ENCODE data around the gene NLRP6.
"Not testable (repeated sequence)": the region's sequence is repeated elsewhere in the genome, so short reads cannot be mapped to it uniquely, and the experiment has no call there.

Gene NLRP6

DNA sequence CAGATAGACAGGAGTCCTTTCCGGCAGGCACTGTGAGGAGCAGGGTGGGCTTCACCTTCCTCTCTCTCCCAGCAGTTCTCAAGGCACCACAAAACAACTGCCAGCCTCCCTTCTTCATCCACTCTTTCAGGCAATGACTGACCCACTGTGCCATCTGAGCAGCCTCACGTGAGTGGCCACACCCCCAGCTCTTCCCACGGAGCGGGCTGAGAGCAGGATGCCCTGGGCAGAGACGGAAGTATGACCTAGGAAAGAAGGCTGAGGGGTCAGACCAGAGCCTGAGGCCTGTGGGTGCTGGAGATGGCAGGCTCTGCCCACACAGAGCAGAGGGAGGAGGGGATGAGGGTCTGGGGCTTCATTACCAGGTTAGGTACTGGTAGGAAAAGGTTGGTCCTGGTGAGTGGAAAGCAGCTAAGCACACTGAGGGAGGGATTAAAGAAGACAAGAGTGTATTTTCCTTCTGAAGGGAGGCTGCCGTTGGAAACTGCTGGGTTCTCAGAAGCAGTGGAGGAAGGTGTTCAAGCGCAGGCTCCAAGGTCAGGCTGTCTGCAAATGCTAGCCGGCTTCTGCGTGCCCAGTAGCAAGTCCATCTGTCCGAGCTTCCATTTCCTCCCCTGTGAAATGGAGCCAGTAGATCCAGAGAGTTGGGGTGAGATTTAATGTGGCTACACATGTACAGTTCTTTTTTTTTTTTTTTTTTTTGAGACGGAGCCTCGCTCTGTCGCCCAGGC is 4.6 kb downstream of the NLRP6 start:
- DNase-seq: peak; percentile 21

DNA sequence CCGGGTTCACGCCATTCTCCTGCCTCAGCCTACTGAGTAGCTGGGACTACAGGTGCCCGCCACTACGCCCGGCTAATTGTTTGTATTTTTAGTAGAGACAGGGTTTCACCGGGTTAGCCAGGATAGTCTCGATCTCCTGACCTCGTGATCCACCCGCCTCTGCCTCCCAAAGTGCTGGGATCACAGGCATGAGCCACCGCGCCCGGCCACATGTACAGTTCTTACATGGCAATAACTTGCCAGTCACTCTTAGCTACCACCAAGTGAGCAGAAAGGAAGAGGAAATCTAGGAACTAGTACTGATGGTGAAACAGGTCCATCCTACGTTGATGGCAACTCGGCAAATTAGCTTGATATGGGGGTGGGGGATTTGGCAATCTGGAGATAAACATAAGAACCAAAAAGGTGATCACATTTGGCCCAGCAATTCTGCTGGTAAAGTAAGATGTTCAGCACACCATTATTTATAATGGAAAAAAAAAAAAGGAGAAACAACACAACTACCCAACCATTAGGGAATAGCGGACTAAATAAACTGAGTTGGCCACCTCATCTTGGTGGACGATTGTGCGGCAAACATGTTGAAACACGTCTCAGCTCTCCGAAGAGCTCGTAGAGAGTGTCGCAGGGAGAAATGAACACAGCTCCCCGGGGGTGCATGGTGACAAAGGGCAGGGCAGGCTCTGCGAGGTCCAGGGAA is 5.3 kb downstream of the NLRP6 start:
- no peak for DNase-seq

DNA sequence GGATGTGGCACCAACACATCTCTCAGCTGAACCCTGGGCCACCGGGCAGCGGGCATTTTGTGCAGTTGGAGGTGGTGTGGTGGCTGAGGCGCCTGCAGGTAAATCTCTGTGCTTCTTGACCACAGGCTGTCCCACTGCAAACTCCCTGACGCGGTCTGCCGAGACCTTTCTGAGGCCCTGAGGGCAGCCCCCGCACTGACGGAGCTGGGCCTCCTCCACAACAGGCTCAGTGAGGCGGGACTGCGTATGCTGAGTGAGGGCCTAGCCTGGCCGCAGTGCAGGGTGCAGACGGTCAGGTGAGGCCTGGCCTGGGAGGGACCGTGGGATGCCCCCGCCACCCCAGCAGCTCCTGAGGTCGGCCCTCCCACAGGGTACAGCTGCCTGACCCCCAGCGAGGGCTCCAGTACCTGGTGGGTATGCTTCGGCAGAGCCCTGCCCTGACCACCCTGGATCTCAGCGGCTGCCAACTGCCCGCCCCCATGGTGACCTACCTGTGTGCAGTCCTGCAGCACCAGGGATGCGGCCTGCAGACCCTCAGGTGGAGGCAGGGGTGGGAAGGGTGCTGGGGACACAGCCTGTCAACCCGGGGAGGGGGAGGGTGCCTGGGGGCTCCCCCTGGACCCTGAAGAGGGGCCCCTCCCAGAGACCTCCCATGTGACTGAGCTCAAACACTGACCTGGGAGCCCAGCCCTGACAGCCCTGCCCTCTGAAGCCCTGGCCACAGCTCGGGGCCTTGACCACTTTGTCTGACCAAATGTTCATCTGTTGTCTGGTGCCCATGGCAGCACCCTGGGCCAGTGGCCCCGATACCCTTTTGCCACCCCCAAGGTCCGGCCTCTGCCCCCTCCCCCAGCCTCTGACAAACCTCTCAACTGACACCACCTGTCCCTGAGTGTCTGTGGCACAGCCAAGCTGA is 6.2 kb downstream of the NLRP6 start:
- no peak for DNase-seq

DNA sequence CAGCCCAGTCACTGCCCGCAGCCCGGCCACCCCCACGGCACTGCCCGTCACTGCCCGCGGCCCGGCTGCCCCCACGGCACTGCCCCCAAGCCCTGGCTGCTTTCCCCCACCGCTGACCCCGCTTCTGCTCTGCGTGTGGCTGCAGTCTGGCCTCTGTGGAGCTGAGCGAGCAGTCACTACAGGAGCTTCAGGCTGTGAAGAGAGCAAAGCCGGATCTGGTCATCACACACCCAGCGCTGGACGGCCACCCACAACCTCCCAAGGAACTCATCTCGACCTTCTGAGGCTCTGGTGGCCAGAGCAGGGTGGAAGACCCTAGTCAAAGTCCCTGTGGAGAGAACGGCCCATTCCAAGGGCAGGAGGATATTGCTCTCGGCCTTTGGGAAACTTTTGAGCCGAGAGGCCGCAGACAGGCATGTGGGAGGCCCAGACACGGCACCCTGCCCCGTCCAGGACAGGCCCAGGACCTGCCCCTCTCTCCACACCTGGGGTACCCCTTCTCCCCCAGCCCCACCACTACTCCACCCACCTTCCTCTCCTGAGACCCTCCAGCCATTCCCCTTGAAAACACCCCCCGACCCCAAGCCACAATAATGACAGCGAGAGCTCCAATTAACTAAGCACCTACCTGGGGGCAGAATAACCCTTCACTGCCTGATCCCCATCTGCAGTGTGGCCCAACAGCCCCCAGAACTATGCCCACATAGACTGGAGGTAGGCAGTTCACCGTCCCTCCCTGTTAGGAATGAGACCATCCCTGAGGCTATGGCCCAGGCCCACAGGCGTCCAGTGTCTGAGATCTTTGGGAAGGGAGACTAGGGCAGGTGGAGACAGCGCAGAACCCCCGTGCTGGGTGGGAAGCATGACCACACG is 7.0 kb downstream of the NLRP6 start:
- DNase-seq: no peak

DNA sequence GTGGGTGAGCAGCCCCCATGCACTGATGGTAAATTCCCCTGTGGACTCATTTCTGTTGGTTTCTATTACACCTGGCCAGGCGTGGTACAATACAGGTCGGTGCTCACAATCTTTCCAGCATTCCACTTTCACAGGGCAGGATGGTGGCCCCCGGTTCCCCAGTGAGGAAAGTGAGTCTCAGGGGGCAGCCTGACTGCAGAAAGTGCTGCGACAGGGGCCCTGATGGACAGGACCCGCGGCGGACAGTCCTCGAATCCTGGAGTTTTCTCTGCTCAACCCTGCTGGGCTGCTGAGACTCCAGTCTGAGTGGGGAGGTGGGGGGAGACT is 7.7 kb downstream of the NLRP6 start:
- no peak for DNase-seq

DNA sequence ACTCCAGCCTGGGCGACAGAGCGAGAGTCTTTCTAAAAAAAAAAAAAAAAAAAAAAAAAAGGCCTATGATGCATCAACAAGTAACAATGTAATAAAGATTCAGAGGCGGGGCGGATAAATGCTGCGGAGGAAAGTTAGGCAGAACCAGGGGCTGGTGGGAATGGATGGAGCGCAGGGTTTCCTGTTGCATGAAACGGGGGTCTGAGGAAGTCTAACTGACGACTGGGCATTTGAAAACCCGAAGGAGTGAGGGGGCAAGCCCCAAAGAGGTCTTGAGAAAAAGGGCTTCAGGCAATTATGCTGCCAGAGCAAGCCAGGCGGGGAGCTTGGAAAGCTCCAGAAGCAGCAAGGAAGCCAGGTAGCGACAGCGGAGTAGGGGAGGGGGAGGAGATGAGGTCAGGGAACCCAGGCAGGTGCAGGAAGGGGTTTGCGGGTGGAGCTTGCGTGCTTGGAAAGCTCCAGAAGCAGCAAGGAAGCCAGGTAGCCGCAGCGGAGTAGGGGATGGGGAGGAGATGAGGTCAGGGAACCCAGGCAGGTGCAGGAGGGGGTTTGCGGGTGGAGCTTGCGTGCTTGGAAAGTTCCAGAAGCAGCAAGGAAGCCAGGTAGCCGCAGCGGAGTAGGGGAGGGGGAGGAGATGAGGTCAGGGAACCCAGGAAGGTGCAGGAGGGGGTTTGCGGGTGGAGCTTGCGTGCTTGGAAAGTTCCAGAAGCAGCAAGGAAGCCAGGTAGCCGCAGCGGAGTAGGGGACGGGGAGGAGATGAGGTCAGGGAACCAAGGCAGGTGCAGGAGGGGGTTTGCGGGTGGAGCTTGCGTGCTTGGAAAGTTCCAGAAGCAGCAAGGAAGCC is 9.0 kb downstream of the NLRP6 start:
- DNase-seq: not testable (repeated sequence)

DNA sequence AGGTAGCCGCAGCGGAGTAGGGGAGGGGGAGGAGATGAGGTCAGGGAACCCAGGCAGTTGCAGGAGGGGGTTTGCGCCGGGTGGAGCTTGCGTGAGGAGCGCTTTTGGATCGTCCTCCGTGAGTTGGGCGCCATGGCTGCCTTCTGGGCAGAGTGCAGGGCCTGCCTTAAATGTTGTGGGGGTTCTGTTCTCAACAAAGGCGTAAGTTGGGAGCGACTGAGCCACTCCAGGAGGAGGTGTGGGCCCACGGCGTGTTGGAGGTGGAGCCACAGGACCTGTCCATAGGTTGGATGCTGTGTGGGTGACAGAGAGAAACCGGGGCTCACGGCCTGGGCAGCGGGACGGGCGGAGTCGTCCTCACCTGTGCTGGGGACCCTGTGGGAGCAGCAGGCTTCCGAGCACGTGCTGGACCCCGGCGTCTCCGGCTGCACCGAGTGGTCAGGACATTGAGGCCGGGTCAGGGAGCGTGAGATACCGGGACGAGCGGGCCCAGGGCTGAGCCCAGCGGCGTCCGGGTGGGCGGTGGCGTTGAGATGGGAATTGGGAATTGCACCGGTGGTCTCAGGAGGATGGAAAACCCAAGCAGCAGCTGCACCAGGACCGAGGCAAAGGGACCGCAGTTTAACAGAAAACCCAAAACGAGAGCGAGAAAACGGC is 9.7 kb downstream of the NLRP6 start:
- DNase-seq: no peak

DNA sequence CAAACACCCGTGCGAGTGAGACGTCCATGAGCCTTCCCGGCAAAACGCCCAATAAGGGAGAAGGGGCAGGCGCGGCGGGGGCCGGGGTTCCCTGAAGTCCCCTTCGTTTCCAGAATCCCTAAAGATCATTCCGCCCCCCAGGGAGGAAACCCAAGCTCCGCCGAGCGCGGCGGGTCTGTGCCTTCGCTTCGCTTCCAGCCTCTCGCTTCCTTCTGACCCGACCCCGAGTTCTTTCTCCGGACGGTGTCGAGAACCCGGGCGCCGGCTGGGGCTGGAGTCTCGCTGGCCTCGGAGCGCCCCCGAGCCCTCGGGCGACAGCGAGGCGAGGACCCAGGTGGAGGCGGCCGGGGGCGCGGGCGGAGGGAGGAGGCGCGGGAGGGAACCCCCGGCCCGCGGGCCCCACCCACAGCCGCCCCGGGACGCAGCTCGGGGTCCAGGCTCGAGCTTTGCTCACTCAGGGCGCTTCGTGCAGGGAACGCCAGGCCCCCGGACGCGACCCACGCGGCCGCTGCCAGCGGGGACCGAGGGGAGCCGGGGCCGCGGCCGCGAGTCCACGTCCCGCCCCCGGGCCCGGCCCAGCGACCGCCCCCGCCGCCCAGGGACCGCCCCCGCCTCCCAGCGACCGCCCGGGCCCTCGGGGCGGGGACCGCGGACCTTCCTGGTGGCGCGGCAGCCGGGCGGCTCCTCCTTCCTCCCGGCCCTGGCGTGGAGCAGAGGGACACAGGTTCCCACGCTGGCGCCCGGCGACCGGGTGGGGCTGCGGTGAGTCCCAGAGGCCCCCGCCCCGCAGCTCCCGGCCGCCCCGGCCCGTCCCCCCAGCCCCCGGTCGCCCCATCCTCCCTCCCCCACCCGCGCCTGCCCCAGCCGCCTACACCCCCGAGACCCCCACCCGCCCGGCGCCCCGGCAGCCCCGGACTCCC is 10.5 kb downstream of the NLRP6 start, which contains the start of gene PGGHG:
TSS of gene PGGHG (plus strand) at position 649 of the 920 bp plus-strand sequence. CDS start 691 bp downstream, outside the sequence.
- peak; percentile 48 for DNase-seq

DNA sequence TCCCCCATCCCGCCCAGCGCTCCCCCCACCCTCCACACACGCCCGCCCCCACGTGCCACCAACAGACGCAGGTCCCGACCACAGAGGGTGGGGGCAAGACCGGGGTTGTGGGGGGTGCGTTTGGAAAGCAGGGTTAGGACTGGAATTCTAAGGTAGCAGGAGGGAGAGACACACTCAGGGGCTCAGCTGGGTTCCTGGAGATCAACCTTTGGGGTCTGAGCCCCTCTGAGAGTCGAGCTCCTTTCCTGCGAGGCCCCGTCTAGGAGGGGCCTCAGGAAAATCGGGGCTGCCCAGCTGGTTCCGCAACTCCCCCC is 11.1 kb downstream of the NLRP6 start:
- DNase-seq: no peak

DNA sequence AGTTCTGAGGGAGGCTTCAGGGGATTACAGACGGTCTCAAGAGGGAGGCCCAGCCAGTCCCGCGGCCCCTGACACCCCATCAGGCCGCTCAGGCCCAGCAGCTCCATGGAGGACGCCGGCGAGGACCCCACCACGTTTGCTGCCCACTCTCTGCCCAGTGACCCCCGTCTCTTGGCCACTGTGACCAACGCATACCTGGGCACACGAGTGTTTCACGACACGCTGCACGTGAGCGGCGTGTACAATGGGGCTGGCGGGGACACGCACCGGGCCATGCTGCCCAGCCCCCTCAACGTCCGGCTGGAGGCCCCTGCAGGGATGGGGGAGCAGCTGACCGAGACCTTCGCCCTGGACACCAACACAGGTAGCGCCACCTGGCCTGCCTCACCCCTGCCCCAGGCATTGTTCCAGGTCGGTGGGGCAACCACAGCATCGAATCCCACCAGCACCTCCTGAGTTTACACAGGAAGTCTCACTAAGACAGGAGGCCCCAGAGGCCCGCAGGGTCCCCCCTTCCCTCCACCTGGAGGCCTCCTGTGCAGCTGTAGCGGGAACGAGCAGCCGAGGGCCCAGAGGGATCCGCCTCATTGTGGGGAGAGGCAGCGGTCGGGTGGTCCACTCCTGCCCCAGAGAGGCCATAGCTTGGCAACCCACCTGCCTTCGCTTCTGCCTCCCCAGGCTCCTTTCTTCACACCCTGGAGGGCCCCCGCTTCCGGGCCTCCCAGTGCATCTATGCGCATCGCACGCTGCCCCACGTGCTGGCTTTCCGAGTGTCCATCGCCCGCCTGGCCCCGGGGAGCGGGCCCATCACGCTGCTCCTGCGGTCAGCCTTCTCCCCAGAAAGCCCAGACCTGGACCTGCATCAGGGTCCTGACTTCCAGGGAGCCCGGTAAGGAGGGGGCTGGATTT is 11.8 kb downstream of the NLRP6 start:
- DNase-seq: no peak

DNA sequence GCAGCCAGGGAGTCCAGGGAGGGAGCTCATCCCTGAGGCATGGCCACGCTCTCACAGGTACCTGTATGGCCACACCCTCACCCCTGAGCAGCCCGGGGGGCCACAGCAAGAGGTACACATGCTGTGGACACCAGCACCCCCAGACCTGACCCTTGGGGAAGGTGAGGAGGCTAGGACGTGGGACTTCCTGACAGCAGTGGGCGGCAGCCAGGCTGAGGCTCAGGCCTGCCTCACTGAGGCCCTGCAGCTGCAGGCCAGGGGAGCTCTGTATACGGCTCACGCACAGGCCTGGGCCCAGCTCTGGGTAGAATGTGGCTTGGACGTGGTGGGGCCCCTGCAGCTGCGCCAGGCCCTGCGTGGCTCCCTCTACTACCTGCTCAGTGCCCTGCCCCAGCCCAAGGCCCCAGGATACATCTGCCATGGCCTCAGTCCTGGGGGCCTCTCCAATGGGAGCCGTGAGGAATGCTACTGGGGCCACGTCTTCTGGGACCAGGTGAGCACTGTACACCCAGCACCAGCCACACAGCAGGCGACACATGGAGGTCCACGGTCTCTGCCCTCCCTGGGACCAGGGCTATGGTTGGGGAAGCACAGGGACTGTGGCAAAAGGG is 12.5 kb downstream of the NLRP6 start:
- no peak for DNase-seq

DNA sequence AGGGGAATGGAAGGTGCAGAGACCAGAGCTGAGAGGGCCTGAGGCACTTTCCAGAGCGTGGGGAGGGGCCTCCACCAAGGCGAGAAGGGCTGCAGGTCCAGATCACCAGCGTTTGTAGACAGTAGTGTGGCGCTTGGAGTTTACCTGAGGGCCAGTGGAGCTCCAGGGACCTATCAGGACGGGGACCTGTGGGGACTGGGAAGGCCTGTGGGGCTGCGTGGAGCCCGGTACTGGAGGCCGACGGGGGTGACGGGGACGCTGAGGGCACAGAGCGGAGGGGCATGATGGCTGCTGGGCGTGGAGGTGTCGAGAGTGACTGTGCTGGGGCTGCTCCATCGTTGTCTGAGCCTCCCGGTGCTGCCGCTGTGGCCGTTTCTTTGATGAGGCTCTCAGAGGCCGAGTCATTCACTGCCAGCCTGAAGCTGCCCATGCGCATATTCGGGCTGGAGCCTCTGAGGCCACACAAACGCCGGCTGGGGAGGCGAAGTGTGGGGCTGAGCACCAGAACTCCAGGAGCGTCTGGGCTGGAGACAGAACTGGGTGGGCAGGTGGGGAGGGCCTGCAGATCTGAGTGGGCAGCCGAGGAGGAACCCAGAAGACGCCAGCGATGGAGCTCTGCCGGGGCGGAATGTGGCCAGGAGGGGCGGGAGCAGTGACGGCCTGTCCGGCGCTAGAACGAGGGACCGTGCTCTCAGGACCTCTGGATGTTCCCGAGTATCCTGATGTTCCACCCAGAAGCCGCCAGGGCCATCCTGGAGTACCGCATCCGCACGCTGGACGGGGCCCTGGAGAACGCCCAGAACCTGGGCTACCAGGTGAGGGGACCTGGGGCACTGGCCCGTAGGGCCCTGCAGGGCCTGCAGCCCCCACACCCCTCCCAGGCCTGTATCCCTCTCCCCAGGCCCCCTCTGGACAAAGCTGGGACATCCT is 13.3 kb downstream of the NLRP6 start:
- no peak for DNase-seq

DNA sequence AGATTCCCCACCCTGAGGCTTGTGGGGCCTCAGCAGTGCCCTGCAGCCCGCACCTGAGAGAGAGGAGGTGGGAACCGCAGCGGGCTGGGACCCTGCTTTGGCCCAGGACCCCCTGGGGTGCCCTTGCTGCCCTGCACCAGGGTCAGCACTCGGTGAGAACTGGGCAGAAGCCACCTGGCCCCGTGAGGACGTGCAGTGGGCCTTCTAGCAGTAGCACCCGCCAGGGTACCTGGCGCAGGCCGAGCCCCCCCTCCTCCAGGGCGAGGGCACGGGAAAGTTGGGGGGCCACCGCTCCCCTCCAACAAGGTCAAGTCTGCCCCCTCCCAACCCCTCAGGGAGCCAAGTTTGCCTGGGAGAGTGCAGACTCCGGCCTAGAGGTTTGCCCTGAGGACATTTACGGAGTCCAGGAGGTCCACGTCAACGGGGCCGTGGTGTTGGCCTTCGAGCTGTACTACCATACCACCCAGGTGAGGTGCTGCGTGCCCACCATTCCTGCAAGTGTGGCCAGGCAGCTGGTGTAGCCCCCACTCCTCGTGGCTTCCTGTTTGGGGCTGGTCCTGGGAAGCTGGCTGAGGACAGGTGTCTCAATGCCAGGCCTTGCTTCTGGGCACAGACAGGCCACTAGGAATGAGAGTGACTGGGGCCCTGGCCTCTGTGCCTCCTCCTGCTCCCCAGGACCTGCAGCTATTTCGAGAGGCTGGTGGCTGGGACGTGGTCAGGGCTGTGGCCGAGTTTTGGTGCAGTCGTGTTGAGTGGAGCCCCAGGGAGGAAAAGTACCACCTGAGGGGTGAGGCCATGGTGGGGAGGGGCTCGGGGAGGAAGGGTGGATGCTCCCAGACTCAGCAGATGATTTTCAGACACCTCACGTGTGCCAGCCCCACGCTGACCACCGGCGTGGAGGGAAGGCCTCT is 14.3 kb downstream of the NLRP6 start:
- DNase-seq: no peak

DNA sequence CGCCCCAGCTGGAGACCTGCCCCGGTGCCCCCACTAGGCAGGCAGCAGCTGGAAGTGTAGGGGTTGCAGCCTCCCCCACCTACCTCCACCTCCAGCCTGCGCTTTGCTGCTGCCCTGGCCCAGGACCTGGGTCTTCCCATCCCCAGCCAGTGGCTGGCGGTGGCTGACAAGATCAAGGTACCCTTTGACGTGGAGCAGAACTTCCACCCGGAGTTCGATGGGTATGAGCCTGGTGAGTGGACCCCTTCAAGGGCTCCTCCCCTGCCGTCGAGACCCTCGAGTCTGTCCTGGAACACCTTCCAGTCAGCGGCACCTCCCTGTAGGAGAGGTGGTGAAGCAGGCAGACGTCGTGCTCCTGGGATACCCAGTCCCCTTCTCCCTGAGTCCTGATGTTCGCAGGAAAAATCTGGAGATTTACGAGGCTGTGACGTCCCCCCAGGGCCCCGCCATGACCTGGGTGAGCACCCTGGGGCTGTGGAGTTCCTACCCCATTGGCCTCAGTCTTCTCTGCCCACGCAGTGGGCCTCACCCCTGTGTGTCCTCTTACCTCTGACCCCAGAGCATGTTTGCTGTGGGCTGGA is 15.2 kb downstream of the NLRP6 start:
- DNase-seq: no peak

DNA sequence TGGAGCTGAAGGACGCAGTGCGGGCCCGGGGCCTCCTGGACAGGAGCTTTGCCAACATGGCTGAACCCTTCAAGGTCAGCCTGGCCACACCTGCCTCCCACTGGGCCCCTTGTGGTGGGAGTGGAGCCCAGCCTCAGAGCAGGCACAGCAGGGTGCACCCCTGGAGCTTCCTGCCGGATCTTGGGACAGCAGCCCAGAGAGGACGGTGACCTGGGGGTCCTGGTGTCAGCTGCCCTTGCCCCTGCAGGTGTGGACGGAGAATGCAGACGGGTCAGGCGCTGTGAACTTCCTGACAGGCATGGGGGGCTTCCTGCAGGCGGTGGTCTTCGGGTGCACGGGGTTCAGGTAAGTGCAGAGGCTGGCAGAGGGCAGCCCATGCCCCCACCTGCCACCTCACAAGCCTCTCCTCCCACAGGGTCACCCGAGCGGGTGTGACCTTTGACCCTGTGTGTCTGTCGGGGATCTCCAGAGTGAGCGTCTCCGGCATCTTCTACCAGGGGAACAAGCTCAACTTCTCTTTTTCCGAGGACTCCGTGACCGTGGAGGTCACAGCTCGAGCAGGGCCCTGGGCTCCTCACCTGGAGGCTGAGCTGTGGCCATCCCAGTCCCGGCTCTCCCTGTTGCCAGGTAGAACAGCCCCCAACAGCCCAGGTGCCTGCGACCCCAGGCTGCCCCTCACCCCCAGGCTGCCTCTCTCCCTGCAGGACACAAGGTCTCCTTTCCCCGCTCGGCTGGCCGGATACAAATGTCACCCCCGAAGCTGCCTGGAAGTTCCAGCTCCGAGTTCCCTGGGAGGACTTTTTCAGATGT is 15.8 kb downstream of the NLRP6 start:
- no peak for DNase-seq

All from inflammatory macrophage treated with lipopolysaccharide for 4 hours (primary cell).